ENCODE measurements around the gene EFNA3. TPM values are rescaled to one million over a fixed set of nuclear protein-coding genes. Genes with fewer than 3 reads are reported as not detected.

Gene EFNA3
- total RNA-seq, 1 donor from 2014 or later, result 6.6 TPM

- Mint-ChIP-seq H3K4me1 (peaks cover 37% of the 10 kb centered on the region), H3K9me3 (no peaks in the 10 kb centered on the region), H3K27ac (ENCODE audit: unreplicated experiment) (peak within 1 kb of the TSS; percentile 79), H3K36me3 (ENCODE audit: low read depth) (no peaks in the 10 kb centered on the region), H3K4me3 (peak within 1 kb of the TSS; percentile 88), H3K27me3 (ENCODE audit: low read depth) (peaks cover 94% of the 10 kb centered on the region)
- no peak for TF ChIP-seq CTCF (conservative IDR thresholded peaks at IDR 0.05)
- peak; percentile 26 for DNase-seq (ENCODE audit: low read depth, low spot score)
Measured at GRCh38 chr1:155127105-155127966, 48.7 kb downstream of the EFNA3 start, which contains the start of gene EFNA1. Gene EFNA1 (plus strand): TSS chr1:155127876. CDS start chr1:155127978, 102 bp downstream.

DNA sequence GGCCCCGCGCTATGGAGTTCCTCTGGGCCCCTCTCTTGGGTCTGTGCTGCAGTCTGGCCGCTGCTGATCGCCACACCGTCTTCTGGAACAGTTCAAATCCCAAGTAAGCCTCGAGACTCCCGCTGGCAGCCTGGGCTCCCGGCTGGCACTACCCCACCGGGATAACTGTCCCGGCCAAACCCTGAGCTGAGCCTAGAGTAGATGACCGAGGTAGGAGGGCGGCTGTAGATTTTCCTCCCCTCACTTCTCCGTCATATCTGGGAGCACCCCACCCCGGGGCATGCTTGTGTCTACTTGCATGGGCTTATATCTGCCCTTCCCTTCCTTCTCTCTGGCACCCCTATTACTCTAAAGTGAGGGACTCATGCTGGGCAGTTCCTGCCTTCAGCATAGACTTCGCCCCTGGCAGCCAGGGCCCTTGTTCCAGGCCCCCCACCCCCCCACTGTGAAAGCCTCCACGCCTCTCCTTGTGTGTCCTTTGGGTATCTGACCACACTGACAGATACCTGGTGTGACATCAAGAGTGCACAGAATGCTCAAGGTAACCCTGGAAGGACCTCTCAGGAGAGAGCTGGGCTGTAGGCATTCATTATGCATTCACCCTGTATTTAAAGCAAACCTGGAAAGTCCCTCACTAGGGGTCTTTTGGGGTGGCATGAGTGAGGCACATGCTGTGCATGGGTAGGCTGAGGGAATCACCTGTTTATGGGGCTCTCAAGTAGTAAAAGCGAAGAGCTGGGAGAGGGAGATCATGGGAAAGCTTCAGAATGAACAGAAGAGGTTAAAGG, 49.5 kb downstream of the EFNA3 start:
- peaks cover 39% of the 10 kb centered on the region for H3K4me1 Mint-ChIP-seq

GRCh38 chr1:155128755-155129473, 50.3 kb downstream of the EFNA3 start:
- Mint-ChIP-seq H3K9me3 (no peaks in the 10 kb centered on the region), H3K4me1 (peaks cover 44% of the 10 kb centered on the region), H3K4me3 (peak overlapping the region; percentile 77), H3K36me3 (ENCODE audit: low read depth) (no peaks in the 10 kb centered on the region), H3K27ac (ENCODE audit: unreplicated experiment) (no peak overlapping the region), H3K27me3 (ENCODE audit: low read depth) (peaks cover 81% of the 10 kb centered on the region)
- no peak for TF ChIP-seq CTCF (conservative IDR thresholded peaks at IDR 0.05)
- no peak for DNase-seq (ENCODE audit: low read depth, low spot score)

More for the DNA sequence above, 49.5 kb downstream of the EFNA3 start:
- Mint-ChIP-seq H3K27ac (ENCODE audit: unreplicated experiment) (no peak overlapping the region), H3K36me3 (ENCODE audit: low read depth) (no peaks in the 10 kb centered on the region), H3K27me3 (ENCODE audit: low read depth) (peaks cover 86% of the 10 kb centered on the region), H3K9me3 (no peaks in the 10 kb centered on the region), H3K4me3 (peak overlapping the region; percentile 77)
- DNase-seq (ENCODE audit: low read depth, low spot score), result no peak
- TF ChIP-seq CTCF (conservative IDR thresholded peaks at IDR 0.05), result no peak

- Mint-ChIP-seq H3K36me3 (ENCODE audit: low read depth) (no peaks in the 10 kb centered on the region), H3K9me3 (no peaks in the 10 kb centered on the region), H3K27me3 (ENCODE audit: low read depth) (peaks cover 71% of the 10 kb centered on the region), H3K4me3 (peak overlapping the region; percentile 68), H3K27ac (ENCODE audit: unreplicated experiment) (no peak overlapping the region), H3K4me1 (peaks cover 55% of the 10 kb centered on the region)
- TF ChIP-seq CTCF (conservative IDR thresholded peaks at IDR 0.05), result no peak
- no peak for DNase-seq (ENCODE audit: low read depth, low spot score)
Measured at GRCh38 chr1:155130272-155131006, 51.8 kb downstream of the EFNA3 start.

All from neural crest cell (in vitro differentiated cells).